Activated CD8-positive, alpha-beta memory T cell treated with anti-CD3 and anti-CD28 coated beads for 36 hours (primary cell): ENCODE results near the gene CILP2. TPM values are rescaled to one million over a fixed set of nuclear protein-coding genes. Genes with fewer than 3 reads are reported as not detected.

Source experiments
- CTCF ChIA-PET: fragments of 350-600 bp; sonication (Branson Sonifier 250); formaldehyde crosslinking; loops from one replicate; lab custom pipeline; 2021; ENCODE audit warnings: antibody characterized with exemption; lab: Charles Lee
- POLR2A ChIA-PET: fragments of 350-600 bp; sonication (Branson Sonifier 250); formaldehyde crosslinking; loops from one replicate; lab custom pipeline; 2021; ENCODE audit warnings: antibody characterized with exemption; lab: Charles Lee
- total RNA-seq, 2 experiments: library from RNA; stranded (reverse); gene quantifications; one replicate each; pipeline ENCODE4 v1.2.3, GENCODE V29; 2021

CILP2 gene, protein sequence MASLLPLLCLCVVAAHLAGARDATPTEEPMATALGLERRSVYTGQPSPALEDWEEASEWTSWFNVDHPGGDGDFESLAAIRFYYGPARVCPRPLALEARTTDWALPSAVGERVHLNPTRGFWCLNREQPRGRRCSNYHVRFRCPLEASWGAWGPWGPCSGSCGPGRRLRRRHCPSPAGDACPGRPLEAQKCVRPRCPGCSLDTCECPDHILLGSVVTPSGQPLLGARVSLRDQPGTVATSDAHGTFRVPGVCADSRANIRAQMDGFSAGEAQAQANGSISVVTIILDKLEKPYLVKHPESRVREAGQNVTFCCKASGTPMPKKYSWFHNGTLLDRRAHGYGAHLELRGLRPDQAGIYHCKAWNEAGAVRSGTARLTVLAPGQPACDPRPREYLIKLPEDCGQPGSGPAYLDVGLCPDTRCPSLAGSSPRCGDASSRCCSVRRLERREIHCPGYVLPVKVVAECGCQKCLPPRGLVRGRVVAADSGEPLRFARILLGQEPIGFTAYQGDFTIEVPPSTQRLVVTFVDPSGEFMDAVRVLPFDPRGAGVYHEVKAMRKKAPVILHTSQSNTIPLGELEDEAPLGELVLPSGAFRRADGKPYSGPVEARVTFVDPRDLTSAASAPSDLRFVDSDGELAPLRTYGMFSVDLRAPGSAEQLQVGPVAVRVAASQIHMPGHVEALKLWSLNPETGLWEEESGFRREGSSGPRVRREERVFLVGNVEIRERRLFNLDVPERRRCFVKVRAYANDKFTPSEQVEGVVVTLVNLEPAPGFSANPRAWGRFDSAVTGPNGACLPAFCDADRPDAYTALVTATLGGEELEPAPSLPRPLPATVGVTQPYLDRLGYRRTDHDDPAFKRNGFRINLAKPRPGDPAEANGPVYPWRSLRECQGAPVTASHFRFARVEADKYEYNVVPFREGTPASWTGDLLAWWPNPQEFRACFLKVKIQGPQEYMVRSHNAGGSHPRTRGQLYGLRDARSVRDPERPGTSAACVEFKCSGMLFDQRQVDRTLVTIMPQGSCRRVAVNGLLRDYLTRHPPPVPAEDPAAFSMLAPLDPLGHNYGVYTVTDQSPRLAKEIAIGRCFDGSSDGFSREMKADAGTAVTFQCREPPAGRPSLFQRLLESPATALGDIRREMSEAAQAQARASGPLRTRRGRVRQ
- total RNA-seq = under 1 TPM; 0.15 to 0.30 TPM

DNA sequence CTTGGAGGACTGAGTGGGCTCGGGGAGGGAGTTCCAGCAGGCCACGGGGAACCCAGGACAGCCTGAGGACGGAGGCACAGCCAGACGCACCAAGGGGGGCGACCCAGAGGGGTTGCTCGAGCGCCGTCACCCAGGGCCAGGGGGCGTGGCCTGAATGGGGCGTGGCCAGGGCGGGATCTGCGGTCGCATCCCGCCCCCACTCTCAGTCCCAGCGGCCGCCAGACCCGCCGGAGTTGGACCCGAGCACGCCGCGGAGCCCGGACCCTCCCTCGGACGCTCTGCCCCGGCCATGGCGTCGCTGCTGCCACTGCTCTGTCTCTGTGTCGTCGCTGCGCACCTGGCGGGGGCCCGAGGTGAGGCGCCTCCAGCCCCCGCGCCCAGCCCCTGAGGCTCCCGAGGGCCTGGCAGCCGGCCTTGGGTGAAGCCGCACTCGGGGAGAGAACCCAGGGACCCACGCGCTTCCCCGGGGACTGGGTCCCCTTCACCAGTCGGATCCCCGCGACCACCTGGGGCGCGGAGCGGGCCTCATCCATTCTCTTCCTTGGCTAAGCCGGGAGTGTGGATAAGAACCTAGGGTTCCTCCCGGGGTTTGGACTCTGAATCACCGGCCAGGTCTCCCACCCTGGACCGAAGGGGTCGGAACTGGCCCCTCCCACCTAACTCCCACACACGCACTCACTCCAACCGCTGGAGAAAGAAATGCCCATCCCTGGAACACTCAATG is at the start of gene CILP2:
TSS of gene CILP2 (plus strand) at position 205 of the 724 bp plus-strand sequence. CDS start at position 290, 85 bp downstream.
- ChIA-PET CTCF (interaction anchor here (1.1 to 1.4 kb wide), 3 partner anchors 16 to 106 kb away, joined by 3 to 5 read pairs (median 3); partner anchors contain the start of gene GMIP), POLR2A (no interaction called here)

DNA sequence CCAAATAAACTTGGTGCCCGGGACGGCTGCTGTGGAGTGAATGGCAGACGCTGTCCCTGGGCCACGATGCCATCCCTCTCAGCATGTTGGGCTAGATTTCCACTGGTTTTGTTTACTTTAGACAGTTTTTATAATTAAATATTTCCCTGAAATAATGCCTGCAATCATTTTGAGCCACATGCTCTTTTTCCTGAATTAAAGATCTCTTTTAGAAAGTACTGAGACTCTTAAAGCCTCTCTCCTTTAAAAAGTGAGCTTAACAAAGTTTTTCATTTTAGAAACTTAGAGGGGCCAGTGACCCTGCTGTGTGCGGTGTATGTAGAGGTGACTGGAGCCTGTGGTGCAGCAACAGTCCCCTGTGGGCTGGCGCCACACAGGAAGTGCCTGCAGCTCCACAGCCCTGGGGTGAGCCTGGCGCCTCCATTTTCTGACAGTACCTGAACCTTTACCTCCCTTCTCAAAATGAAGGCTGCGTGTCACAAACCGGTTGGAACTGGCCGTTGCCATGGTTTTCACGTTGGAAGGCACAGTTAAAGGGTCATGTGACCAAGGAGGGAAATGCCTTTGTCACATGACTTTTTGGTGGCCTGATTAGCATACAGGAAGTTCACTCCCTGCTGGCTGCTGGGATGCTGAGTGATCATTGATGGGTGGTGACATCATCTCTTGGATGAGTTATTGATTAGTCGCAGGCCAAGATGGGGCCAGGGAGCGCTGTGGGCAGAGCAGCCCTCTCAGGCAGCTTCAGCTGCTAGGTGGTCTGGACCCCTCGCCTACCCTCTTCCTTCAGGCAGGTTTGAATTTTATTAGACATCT is 49.0 kb upstream of the CILP2 start:
- POLR2A ChIA-PET = interaction anchor here (0.8 to 3.2 kb wide), 2 partner anchors 26 to 84 kb away, joined by 3 to 9 read pairs; partner anchors contain the start of genes GATAD2A and TSSK6
- CTCF ChIA-PET = interaction anchor here (0.8 to 5.3 kb wide), 13 partner anchors 8 to 128 kb away, joined by 3 to 60 read pairs (median 7); partner anchors contain the start of gene GATAD2A

DNA sequence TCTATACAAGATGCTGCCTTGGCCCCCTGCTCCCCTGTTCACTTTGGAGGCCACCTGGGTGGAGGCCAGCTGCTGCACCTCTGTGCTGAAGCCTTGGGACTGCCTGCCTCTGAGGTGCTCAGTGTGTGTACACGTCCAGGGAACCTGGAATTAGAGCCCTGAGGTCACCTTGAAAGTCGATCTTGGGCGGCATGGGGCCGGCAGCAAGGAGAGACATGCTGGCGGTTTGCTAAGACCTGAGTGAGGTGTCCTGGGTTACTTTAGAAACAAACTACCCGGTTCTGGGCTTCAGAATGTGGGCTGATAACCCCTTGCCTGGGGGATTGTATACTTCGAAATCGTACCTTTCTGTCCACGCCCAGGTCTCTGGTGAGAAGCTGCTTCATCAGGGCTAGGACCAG is 48.3 kb upstream of the CILP2 start:
- ChIA-PET POLR2A (interaction anchor here (0.5 to 3.2 kb wide), 3 partner anchors 85 to 105 kb away, joined by 4 to 9 read pairs (median 5); partner anchors contain the start of gene GATAD2A), CTCF (interaction anchor here (0.6 to 5.3 kb wide), 27 partner anchors 9 to 659 kb away, joined by 3 to 60 read pairs (median 5); partner anchors contain the start of genes GATAD2A, NDUFA13 and TSSK6)

DNA sequence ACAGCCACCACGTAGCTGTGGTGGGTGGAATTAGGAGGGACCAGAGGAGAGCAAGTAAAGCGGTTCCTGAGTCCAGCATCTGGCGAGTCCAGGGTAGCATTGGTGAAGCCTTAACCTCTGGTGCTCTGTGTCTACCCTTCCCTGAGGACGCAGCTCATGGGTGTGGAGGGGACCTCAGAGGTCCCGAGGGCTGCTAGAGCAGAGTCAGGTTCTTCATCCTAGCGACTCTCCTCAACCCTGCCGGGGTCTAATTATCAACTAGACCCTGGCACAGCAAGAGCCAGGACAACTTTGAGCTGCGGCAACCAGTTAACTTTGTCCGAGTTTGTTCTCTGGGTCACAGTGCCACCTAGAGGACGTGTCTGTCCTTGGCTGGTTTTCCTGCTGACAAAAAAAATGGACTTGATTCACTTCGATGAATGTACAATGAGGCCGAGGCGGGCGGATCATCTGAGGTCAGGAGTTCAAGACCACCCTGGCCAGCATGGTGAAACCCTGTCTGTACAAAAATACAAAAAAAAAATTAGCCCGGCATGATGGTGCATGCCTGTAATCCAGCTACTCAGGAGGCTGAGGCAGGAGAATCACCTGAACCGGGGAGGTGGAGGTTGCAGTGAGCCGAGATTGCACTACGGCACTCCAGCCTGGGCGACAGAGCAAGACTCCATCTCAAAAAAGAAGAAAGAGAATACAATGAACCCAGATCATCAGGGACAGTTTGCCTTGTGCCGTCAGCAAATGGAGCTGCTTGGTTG is 47.7 kb upstream of the CILP2 start:
- ChIA-PET CTCF (interaction anchor here (0.6 to 5.3 kb wide), 33 partner anchors 10 to 659 kb away, joined by 3 to 60 read pairs (median 5); partner anchors contain the start of genes GATAD2A, NDUFA13 and TSSK6), POLR2A (interaction anchor here (0.5 to 3.2 kb wide), 3 partner anchors 85 to 105 kb away, joined by 4 to 9 read pairs (median 5); partner anchors contain the start of gene GATAD2A)

DNA sequence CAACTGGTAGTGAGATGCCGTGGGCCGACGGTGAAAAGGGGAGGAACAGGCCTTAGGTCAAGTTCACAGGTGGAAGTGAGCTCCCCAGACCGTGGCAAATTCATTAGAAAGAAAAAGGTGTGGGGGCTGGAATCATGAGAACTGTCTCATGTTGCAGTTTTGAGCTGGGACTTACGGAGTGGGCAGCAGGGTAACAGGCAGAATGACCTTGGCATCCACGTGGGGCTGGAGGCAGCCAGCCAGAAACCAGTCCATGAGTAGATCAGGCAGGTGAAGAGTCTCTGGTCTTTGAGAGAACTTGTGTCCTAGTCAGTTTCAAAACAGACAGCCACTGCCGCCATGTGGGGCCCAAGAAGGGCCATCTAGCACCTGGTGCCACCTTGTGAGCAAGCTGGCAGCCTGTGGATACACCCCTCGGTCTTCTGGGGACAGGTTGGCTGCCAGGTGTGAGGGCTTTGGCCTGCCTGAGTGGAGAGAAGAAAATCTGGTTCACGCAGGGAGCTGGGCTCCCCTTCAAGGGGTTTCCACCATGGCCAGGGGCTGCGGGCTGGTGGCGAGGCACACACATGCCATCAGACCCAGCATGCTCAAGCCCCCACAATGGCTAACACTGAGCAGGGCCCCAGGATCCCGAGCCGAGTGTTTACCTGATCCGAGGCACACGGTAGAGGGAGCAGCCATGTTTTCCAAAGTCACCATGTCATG is 46.6 kb upstream of the CILP2 start:
- CTCF ChIA-PET = interaction anchor here (0.6 to 5.3 kb wide), 19 partner anchors 10 to 308 kb away, joined by 3 to 60 read pairs (median 6); partner anchors contain the start of gene GATAD2A
- POLR2A ChIA-PET = no interaction called here

DNA sequence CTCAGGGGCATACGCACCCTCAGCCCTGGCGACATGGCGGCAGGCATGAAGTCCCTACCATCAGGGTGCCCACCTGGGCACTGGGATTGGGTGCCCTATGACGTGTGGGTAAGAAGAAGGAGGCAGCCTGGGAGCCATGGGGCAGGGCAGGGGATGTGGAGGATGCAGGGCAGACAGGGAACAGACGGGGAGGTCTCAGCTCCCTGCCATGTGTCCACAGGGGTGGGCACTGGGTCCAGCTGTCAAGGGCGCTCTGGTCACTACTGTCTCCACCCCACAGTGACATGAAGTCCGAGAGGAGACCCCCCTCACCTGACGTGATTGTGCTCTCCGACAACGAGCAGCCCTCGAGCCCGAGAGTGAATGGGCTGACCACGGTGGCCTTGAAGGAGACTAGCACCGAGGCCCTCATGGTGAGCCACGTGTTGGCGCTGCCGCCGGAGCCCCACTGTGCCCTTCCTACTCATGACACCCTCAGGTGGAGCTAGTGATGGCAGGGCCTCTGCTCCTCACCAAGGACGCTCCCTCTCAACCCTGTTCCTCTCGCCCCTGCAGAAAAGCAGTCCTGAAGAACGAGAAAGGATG is 45.9 kb upstream of the CILP2 start:
- POLR2A ChIA-PET = interaction anchor here (0.6 kb wide), 1 partner anchor 74 kb away, joined by 3 read pairs; no protein-coding TSS in a partner anchor
- CTCF ChIA-PET = interaction anchor here (0.8 to 4.9 kb wide), 6 partner anchors 20 to 126 kb away, joined by 3 to 60 read pairs (median 11); no protein-coding TSS in a partner anchor

DNA sequence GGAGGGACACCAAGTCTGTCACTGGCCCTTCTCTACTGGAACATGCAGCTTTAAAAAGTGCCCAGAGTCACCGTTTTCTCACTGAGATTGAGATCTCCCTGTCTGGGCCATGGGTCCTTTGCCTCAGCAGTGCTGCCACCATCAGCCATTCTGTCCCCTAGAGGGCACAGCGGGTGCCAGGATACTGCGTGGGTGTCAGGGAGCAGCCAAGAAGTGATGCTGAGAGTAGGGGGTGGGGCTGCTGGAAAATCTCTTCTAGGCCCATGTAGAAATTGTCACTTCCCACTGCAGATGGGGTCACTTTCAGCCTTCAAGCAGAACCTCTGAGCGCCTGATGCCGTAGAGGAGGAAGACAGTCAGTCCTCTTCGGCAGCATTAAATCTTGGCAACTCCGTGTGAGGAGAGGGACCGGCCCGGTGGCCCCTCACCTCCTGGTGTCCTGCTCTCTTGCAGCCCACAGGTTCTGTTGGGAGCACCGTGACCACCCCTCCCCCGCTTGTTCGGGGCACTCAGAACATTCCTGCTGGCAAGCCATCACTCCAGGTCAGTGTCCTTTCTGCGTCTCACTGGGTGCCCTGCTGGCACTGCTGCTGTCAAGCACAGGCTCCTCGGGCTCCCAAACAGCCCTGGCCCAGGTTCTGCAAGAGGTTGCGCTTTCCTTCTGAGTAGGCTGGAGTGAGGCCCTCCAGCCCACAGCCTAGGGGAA is 44.1 kb upstream of the CILP2 start:
- ChIA-PET POLR2A (no interaction called here), CTCF (no interaction called here)

DNA sequence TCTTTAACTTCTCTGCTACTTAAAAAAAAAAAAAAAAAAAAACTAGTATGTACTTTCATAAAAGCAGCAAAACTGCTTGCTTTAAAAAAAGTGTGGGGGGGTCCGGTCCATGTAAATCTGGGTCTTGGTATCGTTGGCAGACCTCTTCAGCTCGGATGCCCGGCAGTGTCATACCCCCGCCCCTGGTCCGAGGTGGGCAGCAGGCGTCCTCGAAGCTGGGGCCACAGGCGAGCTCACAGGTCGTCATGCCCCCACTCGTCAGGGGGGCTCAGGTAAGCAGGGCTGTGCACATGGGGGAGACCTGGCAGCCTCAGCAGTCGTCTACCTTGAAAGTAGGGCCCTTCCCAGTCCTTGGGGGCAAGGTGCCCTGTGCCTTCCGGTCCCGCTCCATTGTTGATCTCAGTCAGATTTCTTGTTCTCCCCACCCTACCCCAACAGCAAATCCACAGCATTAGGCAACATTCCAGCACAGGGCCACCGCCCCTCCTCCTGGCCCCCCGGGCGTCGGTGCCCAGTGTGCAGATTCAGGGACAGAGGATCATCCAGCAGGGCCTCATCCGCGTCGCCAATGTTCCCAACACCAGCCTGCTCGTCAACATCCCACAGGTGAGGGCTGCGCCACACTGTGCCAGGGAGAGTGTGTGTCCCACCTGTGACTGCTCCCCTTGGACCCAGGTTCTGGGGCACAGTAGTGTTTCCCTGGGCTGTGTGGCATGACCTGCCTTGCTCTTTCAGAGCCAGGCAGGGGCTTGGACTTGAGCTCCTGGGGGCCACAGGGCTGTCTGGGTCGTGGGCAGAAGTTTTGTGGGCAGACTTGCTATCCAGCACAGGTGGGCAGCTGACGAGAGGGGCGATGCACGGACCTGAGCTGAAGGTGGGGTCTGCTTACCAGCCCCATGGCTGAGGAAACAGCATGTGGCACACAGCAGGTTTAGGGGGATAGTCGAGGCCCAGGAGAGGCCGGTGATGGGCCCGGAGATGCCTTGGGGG is 42.2 kb upstream of the CILP2 start:
- CTCF ChIA-PET = interaction anchor here (1.1 kb wide), 1 partner anchor 36 kb away, joined by 3 read pairs; no protein-coding TSS in a partner anchor

DNA sequence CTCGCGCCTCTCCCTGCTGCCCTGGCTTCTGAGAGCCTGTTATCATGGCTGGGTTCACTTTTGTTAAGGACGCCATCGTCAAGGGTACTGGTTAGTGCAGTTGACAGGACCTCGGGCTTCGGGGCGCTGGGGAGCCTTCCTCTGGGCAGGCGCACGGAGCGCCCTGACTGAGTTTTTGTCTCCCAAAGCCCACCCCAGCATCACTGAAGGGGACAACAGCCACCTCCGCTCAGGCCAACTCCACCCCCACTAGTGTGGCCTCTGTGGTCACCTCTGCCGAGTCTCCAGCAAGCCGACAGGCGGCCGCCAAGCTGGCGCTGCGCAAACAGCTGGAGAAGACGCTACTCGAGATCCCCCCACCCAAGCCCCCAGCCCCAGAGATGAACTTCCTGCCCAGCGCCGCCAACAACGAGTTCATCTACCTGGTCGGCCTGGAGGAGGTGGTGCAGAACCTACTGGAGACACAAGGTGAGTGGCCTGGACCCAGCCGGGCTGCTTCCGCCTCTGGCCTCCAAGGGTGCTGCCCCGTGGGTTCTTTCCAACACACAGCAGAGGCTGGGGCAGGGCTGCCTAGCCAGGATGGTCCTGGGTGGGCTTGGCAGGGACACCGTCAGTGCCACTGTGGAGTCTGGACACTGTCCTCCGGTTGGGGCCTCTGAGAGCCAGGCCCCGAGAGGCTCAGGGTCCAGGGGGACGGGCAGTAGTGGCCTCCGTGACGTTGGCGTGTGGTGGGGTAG is 39.6 kb upstream of the CILP2 start:
- CTCF ChIA-PET = no interaction called here
- POLR2A ChIA-PET = no interaction called here

More for the DNA sequence above, 42.2 kb upstream of the CILP2 start:
- POLR2A ChIA-PET = interaction anchor here (0.6 kb wide), 1 partner anchor 164 kb away, joined by 6 read pairs; no protein-coding TSS in a partner anchor

DNA sequence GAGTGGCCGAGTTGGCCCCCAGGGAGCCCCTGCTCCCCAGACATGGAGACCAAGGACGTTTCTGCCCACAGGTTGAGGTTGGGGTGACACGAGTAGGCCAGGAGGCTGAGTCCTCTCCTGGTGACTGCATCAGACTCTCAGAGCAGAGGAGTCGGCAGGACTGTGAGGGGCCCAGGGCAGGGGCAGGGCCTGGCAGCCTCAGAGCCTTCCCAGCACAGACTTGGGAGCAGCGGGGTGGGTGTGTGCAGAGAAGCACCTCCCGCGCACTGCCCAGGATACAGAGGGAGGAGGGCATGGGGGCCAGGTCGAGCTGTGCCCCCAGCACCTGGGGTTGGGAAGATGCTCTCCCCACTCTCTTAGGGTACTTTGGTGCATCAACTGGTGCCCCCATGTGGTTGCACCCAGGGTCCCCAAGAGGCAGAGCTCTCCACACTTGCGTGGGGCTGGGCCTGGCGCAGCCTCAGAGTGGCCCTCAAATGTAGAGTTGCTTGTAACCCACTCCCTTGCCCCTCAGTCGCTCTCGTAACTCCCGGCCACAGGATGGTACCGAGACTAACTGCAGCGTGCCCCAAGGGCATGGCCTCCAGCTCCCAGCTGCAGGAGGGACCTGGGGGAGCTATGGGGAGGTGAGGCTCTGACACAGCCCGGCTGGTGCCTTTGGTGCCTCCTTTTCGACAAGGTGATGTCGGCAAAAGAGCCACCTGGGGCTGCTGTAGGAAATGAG is 38.6 kb upstream of the CILP2 start:
- ChIA-PET CTCF (no interaction called here), POLR2A (no interaction called here)

DNA sequence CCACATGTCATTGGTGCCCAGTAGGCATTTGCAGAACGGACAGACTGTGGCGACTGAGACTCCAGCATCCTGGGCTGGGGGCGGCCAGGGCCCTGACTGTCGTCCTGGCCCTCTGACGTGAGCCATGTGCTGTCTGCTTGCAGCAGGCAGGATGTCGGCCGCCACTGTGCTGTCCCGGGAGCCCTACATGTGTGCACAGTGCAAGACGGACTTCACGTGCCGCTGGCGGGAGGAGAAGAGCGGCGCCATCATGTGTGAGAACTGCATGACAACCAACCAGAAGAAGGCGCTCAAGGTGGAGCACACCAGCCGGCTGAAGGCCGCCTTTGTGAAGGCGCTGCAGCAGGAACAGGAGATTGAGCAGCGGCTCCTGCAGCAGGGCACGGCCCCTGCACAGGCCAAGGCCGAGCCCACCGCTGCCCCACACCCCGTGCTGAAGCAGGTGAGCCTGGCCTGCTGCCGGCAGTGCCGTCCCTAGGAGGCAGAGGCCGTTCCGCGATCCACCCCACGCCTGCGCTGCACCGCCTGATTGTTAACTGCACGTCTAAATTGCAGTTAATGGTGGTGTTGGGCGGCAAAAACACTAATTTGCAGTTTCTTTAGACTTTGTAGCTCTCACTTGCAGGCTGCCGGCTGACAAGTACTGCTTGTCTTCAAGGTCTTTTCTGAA is 37.0 kb upstream of the CILP2 start:
- ChIA-PET POLR2A (no interaction called here), CTCF (interaction anchor here (1.2 kb wide), 1 partner anchor 10 kb away, joined by 5 read pairs; no protein-coding TSS in a partner anchor)

DNA sequence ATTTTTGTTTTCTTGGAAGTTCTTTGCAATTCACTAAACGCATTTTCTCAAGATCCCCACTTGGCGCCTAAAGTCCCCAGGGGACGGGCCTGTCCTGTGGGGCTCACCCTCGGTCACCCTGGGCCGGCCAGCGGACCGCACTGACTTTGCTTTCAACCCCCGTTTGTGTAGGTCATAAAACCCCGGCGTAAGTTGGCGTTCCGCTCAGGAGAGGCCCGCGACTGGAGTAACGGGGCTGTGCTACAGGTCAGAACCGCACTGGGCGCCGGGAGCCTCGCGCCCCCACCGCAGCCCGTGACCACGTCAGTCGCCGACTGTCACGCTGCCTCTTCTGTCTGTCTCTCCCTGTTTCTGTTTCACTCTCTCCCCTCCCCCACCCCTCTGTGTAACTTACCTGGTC is 36.3 kb upstream of the CILP2 start:
- CTCF ChIA-PET = interaction anchor here (1.2 kb wide), 1 partner anchor 11 kb away, joined by 5 read pairs; no protein-coding TSS in a partner anchor

More for the DNA sequence above, 36.3 kb upstream of the CILP2 start:
- POLR2A ChIA-PET = no interaction called here
